ENCODE measurements around the gene NR2F1-AS1. TPM values are rescaled to one million over a fixed set of nuclear protein-coding genes. Genes with fewer than 3 reads are reported as not detected.

Gene NR2F1-AS1
- total and polyA plus RNA-seq, 9 of the 15 experiments (the other 6 are each of a cell fraction or from before 2014, with no cell fraction given) = not detected

DNA sequence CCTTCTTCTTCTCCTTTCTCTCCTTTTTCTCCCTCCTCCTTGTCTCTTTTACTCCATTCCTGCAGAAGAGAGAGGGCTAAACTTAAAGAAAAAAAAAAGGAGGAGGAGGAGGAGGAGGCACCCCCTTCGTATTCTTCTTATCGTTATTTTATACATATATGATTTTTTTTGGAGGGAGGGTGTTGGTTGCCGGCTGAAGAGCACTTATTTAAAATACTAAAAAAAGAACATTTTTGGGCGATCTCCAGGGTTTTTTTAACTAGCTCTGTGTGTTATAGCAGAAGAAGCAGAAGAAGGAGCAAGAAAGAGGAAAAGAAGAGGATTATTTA, 2.4 kb upstream of the NR2F1-AS1 start:
- Histone ChIP-seq H3K36me3 (ENCODE audit: control insufficient read depth, insufficient read depth, low read length) (no peaks in the 10 kb centered on the region), H3K4me2 (ENCODE audit: insufficient read depth, low read length) (no peak overlapping the region), H3K4me1 (replicated peaks in 1 of 2; ENCODE audit: control insufficient read depth in 2 of 2, insufficient read depth in 2 of 2, low read length in 2 of 2) (peaks cover 0 to 14% of the 10 kb centered on the region in 2 experiments; a peak in 2 of 5 replicates), H3K27me3 (ENCODE audit: control insufficient read depth in 2 of 2, insufficient read depth in 2 of 2, low read length in 2 of 2) (peaks cover 0 to 12% of the 10 kb centered on the region in 2 experiments; a peak in 3 of 5 replicates), H2AFZ (ENCODE audit: low read depth, low read length) (no peak overlapping the region), H3K9me3 (replicated peaks; ENCODE audit: control insufficient read depth, insufficient read depth, low read depth, low read length) (no peaks in the 10 kb centered on the region), H3K79me2 (ENCODE audit: control insufficient read depth, insufficient read depth, low read length) (no peaks in the 10 kb centered on the region), H3K27ac (ENCODE audit: extremely low read depth, low read depth, low read length) (no peak overlapping the region), H3K9me1 (ENCODE audit: control insufficient read depth, insufficient read depth, low read length) (no peaks in the 10 kb centered on the region), H3K9ac (ENCODE audit: insufficient read depth in 1 of 2, low read depth in 2 of 2, low read length in 2 of 2) (no peak overlapping the region), H4K20me1 (replicated peaks; ENCODE audit: control insufficient read depth, insufficient read depth, low read length) (no peaks in the 10 kb centered on the region), H3K4me3 (no peak overlapping the region)
- in situ Hi-C loops (cut with MboI) (loop anchor here (25.0 kb wide), 1 partner anchor 1154 kb away; no protein-coding TSS in a partner anchor), intact Hi-C loops (cut with micrococcal nuclease) (loop anchor here (5.0 kb wide), 1 partner anchor 1154 kb away; no protein-coding TSS in a partner anchor)
- no peak for ATAC-seq
- no peak for TF ChIP-seq MYBL2 (IDR thresholded peaks at IDR 0.05; ENCODE audit: low read depth)
- TF ChIP-seq MYBL2 (CRISPR knock-in tag; IDR thresholded peaks at IDR 0.05; ENCODE audit: borderline replicate concordance) = no peak
- TF ChIP-seq ZNF512 (tag; IDR thresholded peaks at IDR 0.05) = peak; percentile 72
- no TSS peak for BruUV-seq (replicated peaks)
- no peak for DNase-seq (ENCODE audit: extremely low read depth in 1 of 4, low spot score in 3 of 4)
- no peak for FAIRE-seq
- WGBS (ENCODE audit: insufficient coverage, low coverage, missing lambda C conversion rate) = no CpG with 5 or more reads among the region's 4 CpGs
- ChIA-PET CTCF (ENCODE audit: low intra/inter-chr PET ratio) (no interaction called here), POLR2A (interaction anchor here (0.5 kb wide), 1 partner anchor 793 kb away, joined by 3 read pairs; no protein-coding TSS in a partner anchor)

All from K562 (cell line).